ENCODE data around the gene UIMC1. TPM values are rescaled to one million over a fixed set of nuclear protein-coding genes. Genes with fewer than 3 reads are reported as not detected.

UIMC1 gene
- polyA plus RNA-seq, 1 of the 3 experiments (the other 2 are of a cell fraction), result 19.9 TPM

GRCh38 chr5:177036443-177036842, 29.9 kb upstream of the UIMC1 start (continued):
- TF ChIP-seq REST (IDR thresholded peaks at IDR 0.05; ENCODE audit: low read depth, low read length), result no peak

DNA sequence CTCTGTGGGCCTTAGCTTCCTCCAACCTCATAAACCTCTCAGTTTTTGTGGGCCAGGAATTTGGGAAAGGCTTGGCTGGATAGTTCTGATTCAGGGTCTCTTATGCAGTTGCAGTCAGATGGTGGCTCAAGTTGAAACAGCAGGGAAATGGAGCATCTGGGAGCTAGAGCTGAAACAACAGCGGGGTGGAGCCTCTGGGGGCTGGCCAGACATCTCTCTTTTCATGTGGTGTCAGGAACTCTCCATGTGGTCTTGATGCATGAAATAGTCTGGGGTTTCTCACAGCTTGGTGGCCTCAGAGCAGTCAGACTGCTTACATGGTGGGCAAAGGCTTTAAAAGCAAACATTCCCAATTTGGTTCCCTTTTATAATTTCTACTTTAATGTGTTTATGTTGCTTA, 29.4 kb upstream of the UIMC1 start:
- no peaks in the 10 kb centered on the region for H3K9me2 ChIP-seq
- peaks cover 77% of the 10 kb centered on the region for H3K79me2 ChIP-seq (ENCODE audit: insufficient read depth)
- H3K27me3 ChIP-seq (ENCODE audit: insufficient read depth), result no peaks in the 10 kb centered on the region
- H3K4me2 ChIP-seq, result no peak overlapping the region
- WGBS (ENCODE audit: low lambda C conversion rate), result 93% methylated on average over 1 of the region's 1 CpG
- peaks cover 7% of the 10 kb centered on the region; the same call in 1 of the 2 replicates for H3K9me3 ChIP-seq
- H3K4me3 ChIP-seq (ENCODE audit: low read depth in 2 of 2, low read length in 1 of 2), result no peak overlapping the region
- ChIA-PET POLR2A (no interaction called here), CTCF (interaction anchor here (0.6 to 0.7 kb wide), 2 partner anchors 873 to 1213 kb away, joined by 3 read pairs; no protein-coding TSS in a partner anchor)
- peaks cover 4% of the 10 kb centered on the region for H3F3A ChIP-seq (replicated peaks; ENCODE audit: insufficient read depth)
- no peak for DNase-seq
- TF ChIP-seq TCF12 (IDR thresholded peaks at IDR 0.05) (no peak), PBX3 (IDR thresholded peaks at IDR 0.05) (no peak), IRF3 (IDR thresholded peaks at IDR 0.05; ENCODE audit: low read depth, low read length) (no peak), SMC3 (IDR thresholded peaks at IDR 0.05; ENCODE audit: low read depth, low read length) (no peak), MXI1 (IDR thresholded peaks at IDR 0.05; ENCODE audit: low read depth, low read length) (no peak), NRF1 (IDR thresholded peaks at IDR 0.05; ENCODE audit: low read depth, low read length) (no peak), GABPA (IDR thresholded peaks at IDR 0.05; ENCODE audit: low read depth) (no peak), RCOR1 (IDR thresholded peaks at IDR 0.05; ENCODE audit: low read length) (no peak), FOXM1 (IDR thresholded peaks at IDR 0.05; ENCODE audit: low read depth) (no peak), RAD21 (IDR thresholded peaks at IDR 0.05; ENCODE audit: low read length) (no peak), TAF1 (IDR thresholded peaks at IDR 0.05; ENCODE audit: borderline replicate concordance, low read depth, low read length) (no peak), EP300 (IDR thresholded peaks at IDR 0.05; ENCODE audit: borderline replicate concordance in 1 of 2, low read depth in 1 of 2, low read length in 1 of 2) (no peak), RXRA (IDR thresholded peaks at IDR 0.05; ENCODE audit: borderline replicate concordance, low read depth) (no peak)
- TF ChIP-seq, protein P1, sequence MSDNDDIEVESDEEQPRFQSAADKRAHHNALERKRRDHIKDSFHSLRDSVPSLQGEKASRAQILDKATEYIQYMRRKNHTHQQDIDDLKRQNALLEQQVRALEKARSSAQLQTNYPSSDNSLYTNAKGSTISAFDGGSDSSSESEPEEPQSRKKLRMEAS (IDR thresholded peaks at IDR 0.05; ENCODE audit: low read depth), result no peak
- TF ChIP-seq, protein P2, sequence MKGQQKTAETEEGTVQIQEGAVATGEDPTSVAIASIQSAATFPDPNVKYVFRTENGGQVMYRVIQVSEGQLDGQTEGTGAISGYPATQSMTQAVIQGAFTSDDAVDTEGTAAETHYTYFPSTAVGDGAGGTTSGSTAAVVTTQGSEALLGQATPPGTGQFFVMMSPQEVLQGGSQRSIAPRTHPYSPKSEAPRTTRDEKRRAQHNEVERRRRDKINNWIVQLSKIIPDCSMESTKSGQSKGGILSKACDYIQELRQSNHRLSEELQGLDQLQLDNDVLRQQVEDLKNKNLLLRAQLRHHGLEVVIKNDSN (IDR thresholded peaks at IDR 0.05; ENCODE audit: borderline replicate concordance, low read depth), result no peak
- H3K4me1 ChIP-seq (ENCODE audit: control insufficient read depth in 1 of 2, insufficient read depth in 2 of 2, low read depth in 1 of 2, low read length in 1 of 2), result no peaks in the 10 kb centered on the region
- H4K20me1 ChIP-seq (ENCODE audit: insufficient read depth), result 0 out of 2 replicates have a peak, but pooled peaks cover 11% of the 10 kb centered on the region
- H3K9ac ChIP-seq, result no peak overlapping the region
- H3K27ac ChIP-seq (ENCODE audit: low read depth in 2 of 2, low read length in 1 of 2), result no peak overlapping the region
- no peak overlapping the region for H2AFZ ChIP-seq (ENCODE audit: low read depth)
- H3K36me3 ChIP-seq (replicated peaks in 1 of 2; ENCODE audit: control insufficient read depth in 1 of 2, insufficient read depth in 2 of 2, low read length in 1 of 2), result peaks cover 0 to 20% of the 10 kb centered on the region in 2 experiments
